SU-DHL-6 (cell line): ENCODE results near the gene IFIT1B.

Source experiments
- H2AFZ ChIP-seq: fragments of 200-600 bp; sonication (generic); 2 replicates; pipeline ENCODE4 v1.6.1; 2014; ENCODE audit warnings: low read depth, mild to moderate bottlenecking, moderate library complexity, mixed read lengths, antibody characterized with exemption, low read length; ENCODE audit not compliant: severe bottlenecking
- H3F3A ChIP-seq: fragments of 200-600 bp; shearing (Covaris generic); 2 replicates; pipeline ENCODE4 v1.6.0; 2016; ENCODE audit warnings: antibody characterized with exemption, mild to moderate bottlenecking; ENCODE audit not compliant: insufficient read depth
- H3K27ac ChIP-seq: fragments of 200-600 bp; sonication (generic); 2 replicates; pipeline ENCODE4 v1.5.1; 2016; ENCODE audit warnings: low read depth, mild to moderate bottlenecking, low read length, moderate library complexity, mixed read lengths
- H3K27me3 ChIP-seq: fragments of 200-600 bp; sonication (generic), shearing (Covaris generic); 2 replicates; pipeline ENCODE4 v1.6.0; 2014; ENCODE audit warnings: mild to moderate bottlenecking, low read length
- H3K36me3 ChIP-seq: fragments of 200-600 bp; sonication (generic); 2 replicates; pipeline ENCODE4 v1.6.1; 2014; ENCODE audit warnings: mild to moderate bottlenecking, low read length, mixed read lengths
- H3K4me2 ChIP-seq: fragments of 300-600, 200-600 bp; shearing (Covaris generic), sonication (generic); 2 replicates; pipeline ENCODE4 v1.6.0; 2014; ENCODE audit warnings: low read length, low read depth, mild to moderate bottlenecking; ENCODE audit not compliant: poor library complexity, severe bottlenecking
- H3K4me3 ChIP-seq: fragments of 200-600 bp; sonication (generic); 2 replicates; pipeline ENCODE4 v1.5.1; 2014; ENCODE audit warnings: antibody characterized with exemption, low read length, mild to moderate bottlenecking, mixed read lengths; ENCODE audit not compliant: insufficient read depth, poor library complexity, severe bottlenecking
- H3K79me2 ChIP-seq: fragments of 200-600 bp; sonication (generic); 2 replicates; pipeline ENCODE4 v1.6.1; 2014; ENCODE audit warnings: mild to moderate bottlenecking, low read length, moderate library complexity; ENCODE audit not compliant: insufficient read depth
- H3K9ac ChIP-seq: fragments of 200-600 bp; sonication (generic); 2 replicates; pipeline ENCODE4 v1.7.0; 2014; ENCODE audit warnings: mild to moderate bottlenecking, low read length
- H3K9me2 ChIP-seq: fragments of 200-600 bp; sonication (generic); replicated peaks from 2 replicates; pipeline ENCODE4 v1.6.1; 2014; ENCODE audit warnings: low read length; ENCODE audit not compliant: insufficient read depth
- H3K9me3 ChIP-seq: fragments of 200-600 bp; sonication (generic); 2 replicates; pipeline ENCODE4 v1.6.1; 2014; ENCODE audit warnings: low read length, mixed read lengths; ENCODE audit not compliant: insufficient read depth
- H4K20me1 ChIP-seq: fragments of 200-600 bp; sonication (generic); 2 replicates; pipeline ENCODE4 v1.6.1; 2014; ENCODE audit warnings: low read depth, mild to moderate bottlenecking, antibody characterized with exemption, low read length, moderate library complexity, mixed read lengths
- CTCF ChIP-seq: fragments of 200-600 bp; sonication (generic); IDR thresholded peaks from one replicate; pipeline ENCODE4 v1.5.1; 2017; ENCODE audit warnings: antibody characterized with exemption, mild to moderate bottlenecking, low read length, moderate library complexity; ENCODE audit not compliant: insufficient read depth, poor library complexity, severe bottlenecking
- EZH2phosphoT487 ChIP-seq: fragments of 200-600 bp; sonication (generic), shearing (Covaris generic); conservative IDR thresholded peaks from 2 replicates; pipeline ENCODE4 v1.6.1; 2018; ENCODE audit warnings: mild to moderate bottlenecking, antibody characterized with exemption, low read length, moderate library complexity, mixed read lengths

IFIT1B gene

GRCh38 chr10:89416465-89416864 is 38.6 kb downstream of the IFIT1B start:
- H2AFZ ChIP-seq, result no peak overlapping the region
- no peaks in the 10 kb centered on the region for H3K9me2 ChIP-seq
- H3K79me2 ChIP-seq, result no peaks in the 10 kb centered on the region
- no peaks in the 10 kb centered on the region for H3K27me3 ChIP-seq
- no peaks in the 10 kb centered on the region for H3K36me3 ChIP-seq
- H3F3A ChIP-seq, result no peaks in the 10 kb centered on the region
- no peak overlapping the region for H3K9ac ChIP-seq
- H3K9me3 ChIP-seq, result no peaks in the 10 kb centered on the region
- no peak for TF ChIP-seq CTCF
- no peak for TF ChIP-seq EZH2phosphoT487
- H3K4me3 ChIP-seq, result no peak overlapping the region
- H3K4me2 ChIP-seq, result no peak overlapping the region
- no peak overlapping the region for H3K27ac ChIP-seq
- no peaks in the 10 kb centered on the region for H4K20me1 ChIP-seq

GRCh38 chr10:89419548-89419947 is 41.7 kb downstream of the IFIT1B start:
- Histone ChIP-seq H3K4me2 (no peak overlapping the region), H3K27ac (no peak overlapping the region), H4K20me1 (no peaks in the 10 kb centered on the region), H3K9ac (no peak overlapping the region), H3K9me2 (no peaks in the 10 kb centered on the region), H3K79me2 (no peaks in the 10 kb centered on the region), H3K9me3 (no peaks in the 10 kb centered on the region), H3K4me3 (no peak overlapping the region), H3K36me3 (no peaks in the 10 kb centered on the region), H3K27me3 (no peaks in the 10 kb centered on the region), H3F3A (no peaks in the 10 kb centered on the region), H2AFZ (no peak overlapping the region)
- TF ChIP-seq EZH2phosphoT487 (no peak), CTCF (peak; percentile 12)

GRCh38 chr10:89421018-89421476 is 43.2 kb downstream of the IFIT1B start:
- Histone ChIP-seq H3K9me2 (no peaks in the 10 kb centered on the region), H3K9ac (no peak overlapping the region), H3K4me2 (no peak overlapping the region), H3K36me3 (no peaks in the 10 kb centered on the region), H3K79me2 (no peaks in the 10 kb centered on the region), H2AFZ (no peak overlapping the region), H3K27ac (no peak overlapping the region), H4K20me1 (no peaks in the 10 kb centered on the region), H3K4me3 (no peak overlapping the region), H3K27me3 (no peaks in the 10 kb centered on the region), H3K9me3 (no peaks in the 10 kb centered on the region), H3F3A (no peaks in the 10 kb centered on the region)
- TF ChIP-seq EZH2phosphoT487 (no peak), CTCF (no peak)
